Measurements from ENCODE around the gene IFT81. TPM values are rescaled to one million over a fixed set of nuclear protein-coding genes. Genes with fewer than 3 reads are reported as not detected.

The IFT81 gene
- total and polyA plus RNA-seq, 2 of the 13 experiments (the other 11 are each of a cell fraction or from before 2014, with no cell fraction given): 4.2 to 13.0 TPM

GRCh38 chr12:110247340-110248095 lies 123.4 kb downstream of the IFT81 start (continued):
- TF ChIP-seq U2AF2 (IDR thresholded peaks at IDR 0.05; ENCODE audit: low read depth, low read length) (no peak), SKI (IDR thresholded peaks at IDR 0.05; ENCODE audit: partially characterized antibody) (peak; percentile 19), ZBTB37 (CRISPR knock-in tag; IDR thresholded peaks at IDR 0.05) (peak; percentile 61; the same call in 1 of the 2 replicates), NCOR1 (IDR thresholded peaks at IDR 0.05; ENCODE audit: borderline replicate concordance, low read length) (peak; percentile 72; the same call in 1 of the 2 replicates), SRSF9 (IDR thresholded peaks at IDR 0.05; ENCODE audit: borderline replicate concordance, insufficient read depth, low read depth, low read length, poor library complexity, severe bottlenecking) (no peak), ZBTB26 (CRISPR knock-in tag; IDR thresholded peaks at IDR 0.05; ENCODE audit: borderline replicate concordance) (no peak)
- TF ChIP-seq, protein P1, sequence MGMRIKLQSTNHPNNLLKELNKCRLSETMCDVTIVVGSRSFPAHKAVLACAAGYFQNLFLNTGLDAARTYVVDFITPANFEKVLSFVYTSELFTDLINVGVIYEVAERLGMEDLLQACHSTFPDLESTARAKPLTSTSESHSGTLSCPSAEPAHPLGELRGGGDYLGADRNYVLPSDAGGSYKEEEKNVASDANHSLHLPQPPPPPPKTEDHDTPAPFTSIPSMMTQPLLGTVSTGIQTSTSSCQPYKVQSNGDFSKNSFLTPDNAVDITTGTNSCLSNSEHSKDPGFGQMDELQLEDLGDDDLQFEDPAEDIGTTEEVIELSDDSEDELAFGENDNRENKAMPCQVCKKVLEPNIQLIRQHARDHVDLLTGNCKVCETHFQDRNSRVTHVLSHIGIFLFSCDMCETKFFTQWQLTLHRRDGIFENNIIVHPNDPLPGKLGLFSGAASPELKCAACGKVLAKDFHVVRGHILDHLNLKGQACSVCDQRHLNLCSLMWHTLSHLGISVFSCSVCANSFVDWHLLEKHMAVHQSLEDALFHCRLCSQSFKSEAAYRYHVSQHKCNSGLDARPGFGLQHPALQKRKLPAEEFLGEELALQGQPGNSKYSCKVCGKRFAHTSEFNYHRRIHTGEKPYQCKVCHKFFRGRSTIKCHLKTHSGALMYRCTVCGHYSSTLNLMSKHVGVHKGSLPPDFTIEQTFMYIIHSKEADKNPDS (CRISPR knock-in tag; IDR thresholded peaks at IDR 0.05): peak; percentile 91; the same call in 1 of the 2 replicates

All from HepG2 (cell line).